Measurements from ENCODE around the gene CLCA4. TPM values are rescaled to one million over a fixed set of nuclear protein-coding genes. Genes with fewer than 3 reads are reported as not detected.

CLCA4 gene
- total and polyA plus RNA-seq, 10 donors, result 0.03 to 0.22 (median 0.09) TPM; not detected in 6

- TF ChIP-seq POLR2AphosphoS5 (IDR thresholded peaks at IDR 0.05) (no peak), POLR2A (IDR thresholded peaks at IDR 0.05) (no peak)
- TF ChIP-seq, protein P1, sequence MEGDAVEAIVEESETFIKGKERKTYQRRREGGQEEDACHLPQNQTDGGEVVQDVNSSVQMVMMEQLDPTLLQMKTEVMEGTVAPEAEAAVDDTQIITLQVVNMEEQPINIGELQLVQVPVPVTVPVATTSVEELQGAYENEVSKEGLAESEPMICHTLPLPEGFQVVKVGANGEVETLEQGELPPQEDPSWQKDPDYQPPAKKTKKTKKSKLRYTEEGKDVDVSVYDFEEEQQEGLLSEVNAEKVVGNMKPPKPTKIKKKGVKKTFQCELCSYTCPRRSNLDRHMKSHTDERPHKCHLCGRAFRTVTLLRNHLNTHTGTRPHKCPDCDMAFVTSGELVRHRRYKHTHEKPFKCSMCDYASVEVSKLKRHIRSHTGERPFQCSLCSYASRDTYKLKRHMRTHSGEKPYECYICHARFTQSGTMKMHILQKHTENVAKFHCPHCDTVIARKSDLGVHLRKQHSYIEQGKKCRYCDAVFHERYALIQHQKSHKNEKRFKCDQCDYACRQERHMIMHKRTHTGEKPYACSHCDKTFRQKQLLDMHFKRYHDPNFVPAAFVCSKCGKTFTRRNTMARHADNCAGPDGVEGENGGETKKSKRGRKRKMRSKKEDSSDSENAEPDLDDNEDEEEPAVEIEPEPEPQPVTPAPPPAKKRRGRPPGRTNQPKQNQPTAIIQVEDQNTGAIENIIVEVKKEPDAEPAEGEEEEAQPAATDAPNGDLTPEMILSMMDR (IDR thresholded peaks at IDR 0.05 in 8 of 11, conservative IDR thresholded peaks at IDR 0.05 in 3 of 11), result no peak
Measured at GRCh38 chr1:86557739-86558138, 10.9 kb downstream of the CLCA4 start.

GRCh38 chr1:86563849-86564248 is 17.0 kb downstream of the CLCA4 start:
- Histone ChIP-seq H3K27me3 (replicated peaks in 1 of 7) (peaks cover 0 to 5% (median 0%) of the 10 kb centered on the region in 7 donors), H3K9me3 (peaks cover 0 to 10% (median 4%) of the 10 kb centered on the region in 8 donors), H3K4me3 (no peak overlapping the region), H3K27ac (no peak overlapping the region), H3K36me3 (no peaks in the 10 kb centered on the region), H3K4me1 (no peaks in the 10 kb centered on the region)
- TF ChIP-seq, protein P1 (IDR thresholded peaks at IDR 0.05 in 8 of 11, conservative IDR thresholded peaks at IDR 0.05 in 3 of 11), result no peak
- TF ChIP-seq POLR2AphosphoS5 (IDR thresholded peaks at IDR 0.05) (no peak), POLR2A (IDR thresholded peaks at IDR 0.05) (no peak)
- no peak for DNase-seq
- WGBS, 5 donors, result 89 to 96% (median 93%) methylated on average over 1 of the region's 1 CpG
- intact Hi-C loops (cut with DNase I; ENCODE audit: low total_unique reads), result no loop called here

More at GRCh38 chr1:86557739-86558138, 10.9 kb downstream of the CLCA4 start:
- no peaks in the 10 kb centered on the region for H3K36me3 ChIP-seq
- intact Hi-C loops (cut with DNase I; ENCODE audit: low total_unique reads), result no loop called here
- no peak overlapping the region for H3K4me3 ChIP-seq
- H3K27ac ChIP-seq, result no peak overlapping the region
- WGBS, 5 donors, result 86 to 95% (median 90%) methylated on average over 2 of the region's 2 CpGs
- H3K27me3 ChIP-seq (replicated peaks in 1 of 7), result no peaks in the 10 kb centered on the region
- H3K9me3 ChIP-seq, result peaks cover 4 to 33% (median 16%) of the 10 kb centered on the region in 8 donors
- no peak for DNase-seq
- no peaks in the 10 kb centered on the region for H3K4me1 ChIP-seq

DNA sequence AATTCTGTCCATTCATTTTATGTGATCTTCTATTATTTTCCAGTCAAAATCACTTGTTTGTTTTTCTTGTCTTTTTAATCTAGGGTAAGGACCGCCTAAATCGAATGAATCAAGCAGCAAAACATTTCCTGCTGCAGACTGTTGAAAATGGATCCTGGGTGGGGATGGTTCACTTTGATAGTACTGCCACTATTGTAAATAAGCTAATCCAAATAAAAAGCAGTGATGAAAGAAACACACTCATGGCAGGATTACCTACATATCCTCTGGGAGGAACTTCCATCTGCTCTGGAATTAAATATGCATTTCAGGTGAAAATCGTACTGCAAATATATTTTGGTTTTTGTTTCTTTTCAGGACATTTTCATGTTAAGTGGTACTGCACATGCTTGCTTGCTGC is 20.5 kb downstream of the CLCA4 start:
- intact Hi-C loops (cut with DNase I; ENCODE audit: low total_unique reads), result no loop called here
- no peaks in the 10 kb centered on the region for H3K36me3 ChIP-seq
- TF ChIP-seq POLR2AphosphoS5 (IDR thresholded peaks at IDR 0.05), result no peak
- no peak for TF ChIP-seq POLR2A (IDR thresholded peaks at IDR 0.05)
- TF ChIP-seq, protein P1 (IDR thresholded peaks at IDR 0.05 in 8 of 11, conservative IDR thresholded peaks at IDR 0.05 in 3 of 11), result no peak
- peaks cover 0 to 5% (median 0%) of the 10 kb centered on the region in 7 donors for H3K27me3 ChIP-seq (replicated peaks in 1 of 7)
- no peak overlapping the region for H3K27ac ChIP-seq
- H3K4me3 ChIP-seq, result no peak overlapping the region
- DNase-seq, result no peak
- H3K4me1 ChIP-seq, result no peaks in the 10 kb centered on the region
- whole genome bisulfite sequencing, 5 donors, result 87 to 93% (median 88%) methylated on average over 3 of the region's 3 CpGs
- H3K9me3 ChIP-seq, result no peaks in the 10 kb centered on the region

- no peaks in the 10 kb centered on the region for H3K4me1 ChIP-seq
- WGBS, 5 donors, result 74 to 89% (median 85%) methylated on average over 3 of the region's 3 CpGs
- TF ChIP-seq, protein P1 (IDR thresholded peaks at IDR 0.05 in 8 of 11, conservative IDR thresholded peaks at IDR 0.05 in 3 of 11), result no peak
- TF ChIP-seq POLR2AphosphoS5 (IDR thresholded peaks at IDR 0.05) (no peak), POLR2A (IDR thresholded peaks at IDR 0.05) (no peak)
- no peak overlapping the region for H3K4me3 ChIP-seq
- no peaks in the 10 kb centered on the region for H3K9me3 ChIP-seq
- H3K36me3 ChIP-seq, result no peaks in the 10 kb centered on the region
- intact Hi-C loops (cut with DNase I; ENCODE audit: low total_unique reads), result no loop called here
- no peak for DNase-seq
- H3K27ac ChIP-seq, result no peak overlapping the region
- H3K27me3 ChIP-seq (replicated peaks in 1 of 7), result peaks cover 0 to 5% (median 0%) of the 10 kb centered on the region in 7 donors
Measured at GRCh38 chr1:86567878-86568277, 21.0 kb downstream of the CLCA4 start.

All from spleen (tissue), 11 donors.